Colon (tissue), 2 donors: Measurements from ENCODE around the gene NUDT3.
"Not testable (repeated sequence)": the region's sequence is repeated elsewhere in the genome, so short reads cannot be mapped to it uniquely, and the experiment has no call there.

Experiments used
- FAIRE-seq: peaks from 2 replicates; lab custom pipeline; 2012; peaks lifted over from hg19 to GRCh38; lab: Jason Lieb, UNC
- donor health status: control.
- donor health status: control.

Gene NUDT3

GRCh38 chr6:34249469-34250261 is 142.8 kb downstream of the NUDT3 start:
- FAIRE-seq, result no peak

DNA sequence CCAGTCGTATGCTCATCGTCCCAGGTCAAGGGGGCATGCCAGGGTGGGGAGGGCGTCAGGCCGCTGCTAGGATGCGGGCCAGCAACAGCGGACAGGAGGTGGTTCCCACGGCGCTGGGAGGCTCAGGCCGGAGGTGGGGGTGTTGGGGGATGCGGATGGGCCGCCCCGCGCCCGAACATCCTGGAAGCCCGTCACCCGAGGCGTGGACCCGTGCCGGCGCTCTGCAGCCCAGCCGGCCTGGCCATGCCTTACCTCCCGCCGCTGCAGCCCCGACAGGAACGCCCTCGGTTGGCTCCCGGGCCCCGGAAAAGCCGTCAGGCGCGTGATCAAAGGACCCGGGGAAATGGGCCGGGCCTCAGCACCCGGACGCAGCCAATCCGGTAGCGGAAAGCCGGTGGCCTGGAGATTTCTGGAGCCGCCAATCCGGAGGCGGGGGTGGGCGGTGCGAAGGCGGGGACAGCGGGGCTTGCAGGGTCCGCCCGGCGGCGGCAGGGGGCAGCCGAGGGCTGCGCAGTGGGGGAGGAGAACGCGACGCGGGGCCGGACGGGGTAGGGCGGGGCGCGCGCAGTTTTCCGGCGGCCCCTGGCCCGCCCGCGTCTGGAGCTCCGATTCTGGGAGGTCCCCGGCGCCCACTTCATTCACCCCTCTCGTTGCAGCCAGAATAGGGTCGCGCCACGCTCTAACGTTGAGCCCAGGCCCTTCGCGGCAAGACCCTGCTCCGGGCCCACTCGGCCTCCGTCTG is 143.6 kb downstream of the NUDT3 start, which contains the start of gene SMIM29:
SMIM29 (minus strand) TSS at position 280 of the 742 bp plus-strand sequence. CDS start 1,215 bp downstream, outside the sequence.
- no peak for FAIRE-seq

GRCh38 chr6:34248198-34248726 is 144.2 kb downstream of the NUDT3 start:
- no peak for FAIRE-seq

- no peak for FAIRE-seq
These were observed 144.8 kb downstream of the NUDT3 start for GRCh38 chr6:34247481-34248197.

DNA sequence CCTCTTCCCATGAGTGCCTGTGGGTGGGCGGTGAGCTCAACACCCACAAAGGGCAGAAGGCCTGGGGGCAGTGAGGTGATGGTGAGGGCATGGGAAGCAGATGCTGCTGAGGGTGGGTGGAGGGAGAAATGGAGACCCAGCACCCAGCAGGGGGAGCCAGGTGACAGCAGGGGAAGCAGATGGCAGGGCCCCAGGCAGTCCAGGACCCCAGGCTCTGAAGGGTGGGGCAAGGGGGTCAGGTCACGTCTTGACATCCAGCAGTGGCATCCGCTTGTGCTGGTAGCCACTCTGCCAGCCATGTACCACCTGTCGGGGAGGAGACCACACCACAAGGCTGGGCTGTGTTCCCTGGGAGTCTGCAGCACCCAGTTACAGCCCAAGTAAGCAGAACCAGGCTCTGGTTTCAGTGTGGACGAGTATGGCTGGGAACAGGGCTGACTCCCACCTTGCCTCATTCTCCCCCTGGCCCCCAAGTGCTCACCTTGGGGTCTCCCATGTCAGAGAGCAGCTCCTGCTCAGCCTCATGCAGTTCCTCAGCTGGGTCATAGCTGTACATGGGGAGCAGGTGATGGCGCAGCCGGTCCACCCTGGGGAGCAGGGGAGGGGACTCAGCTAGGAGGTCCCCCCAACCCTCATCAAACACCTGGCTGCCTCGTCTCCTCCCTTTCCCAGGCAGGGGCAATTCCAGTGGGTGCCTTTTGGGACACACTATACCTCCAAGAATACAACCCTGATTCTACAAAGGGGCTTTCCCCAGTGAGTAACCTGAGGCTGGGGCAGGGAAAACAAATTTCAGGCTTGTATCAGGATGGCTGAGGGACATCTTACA is 145.7 kb downstream of the NUDT3 start:
- no peak for FAIRE-seq

- FAIRE-seq, result no peak
These were observed 146.3 kb downstream of the NUDT3 start for GRCh38 chr6:34246249-34246562.

GRCh38 chr6:34245761-34246140 is 146.7 kb downstream of the NUDT3 start:
- FAIRE-seq, result not testable (repeated sequence)

DNA sequence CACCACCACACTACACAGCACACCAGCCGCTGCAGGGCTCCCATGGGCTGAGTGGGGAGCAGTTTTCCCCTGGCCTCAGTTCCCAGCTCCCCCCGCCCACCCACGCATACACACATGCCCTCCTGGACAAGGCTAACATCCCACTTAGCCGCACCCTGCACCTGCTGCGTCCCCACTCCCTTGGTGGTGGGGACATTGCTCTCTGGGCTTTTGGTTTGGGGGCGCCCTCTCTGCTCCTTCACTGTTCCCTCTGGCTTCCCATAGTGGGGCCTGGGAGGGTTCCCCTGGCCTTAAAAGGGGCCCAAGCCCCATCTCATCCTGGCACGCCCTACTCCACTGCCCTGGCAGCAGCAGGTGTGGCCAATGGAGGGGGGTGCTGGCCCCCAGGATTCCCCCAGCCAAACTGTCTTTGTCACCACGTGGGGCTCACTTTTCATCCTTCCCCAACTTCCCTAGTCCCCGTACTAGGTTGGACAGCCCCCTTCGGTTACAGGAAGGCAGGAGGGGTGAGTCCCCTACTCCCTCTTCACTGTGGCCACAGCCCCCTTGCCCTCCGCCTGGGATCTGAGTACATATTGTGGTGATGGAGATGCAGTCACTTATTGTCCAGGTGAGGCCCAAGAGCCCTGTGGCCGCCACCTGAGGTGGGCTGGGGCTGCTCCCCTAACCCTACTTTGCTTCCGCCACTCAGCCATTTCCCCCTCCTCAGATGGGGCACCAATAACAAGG is 147.3 kb downstream of the NUDT3 start:
- not testable (repeated sequence) for FAIRE-seq

DNA sequence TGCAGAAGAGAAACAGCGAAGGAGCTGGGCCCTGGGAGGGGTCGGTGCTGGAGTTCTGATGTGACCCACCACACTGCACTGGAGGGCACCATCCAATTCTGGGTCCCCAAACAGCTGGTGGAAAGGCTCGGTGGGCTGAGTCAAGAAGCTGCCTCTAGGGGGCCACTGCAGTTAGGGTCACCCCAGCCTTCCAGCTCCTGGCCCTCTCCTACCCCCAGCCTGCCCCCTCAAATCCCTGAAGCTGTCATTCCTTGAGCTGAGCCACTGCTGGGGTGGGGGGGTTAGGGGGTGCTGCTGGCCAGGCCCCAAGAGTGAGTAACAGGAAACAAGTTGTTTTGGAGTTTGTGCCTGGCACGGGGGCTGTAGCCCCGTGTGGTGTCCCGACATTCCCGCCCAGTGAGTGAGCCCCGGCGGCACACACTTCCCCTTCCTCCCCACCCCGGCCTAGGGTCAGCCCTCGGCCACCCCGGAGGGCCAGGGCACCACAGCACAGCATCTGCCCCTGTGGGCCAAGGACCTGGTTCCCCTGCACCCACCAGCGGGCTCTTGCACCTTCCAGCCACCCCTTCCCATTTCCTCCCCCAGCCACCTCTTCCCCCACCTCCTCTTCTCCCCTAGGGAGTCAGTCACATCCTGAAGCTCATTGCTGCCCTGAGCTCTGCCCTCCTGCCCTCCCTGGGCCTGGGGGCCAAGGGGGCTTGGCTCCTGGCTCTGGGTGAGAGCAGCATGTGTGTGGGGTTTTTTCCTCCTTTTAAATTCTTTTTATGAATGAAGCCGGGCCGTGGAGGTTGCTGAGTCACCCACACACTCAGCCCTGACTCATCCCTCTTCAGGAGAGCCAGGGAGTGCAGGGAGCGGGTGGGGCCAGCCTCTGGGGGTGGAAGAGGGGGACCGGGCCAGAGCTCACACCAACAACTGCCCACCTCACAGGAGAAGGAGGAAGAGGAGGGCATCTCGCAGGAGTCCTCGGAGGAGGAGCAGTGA is 148.3 kb downstream of the NUDT3 start:
- FAIRE-seq, result no peak

DNA sequence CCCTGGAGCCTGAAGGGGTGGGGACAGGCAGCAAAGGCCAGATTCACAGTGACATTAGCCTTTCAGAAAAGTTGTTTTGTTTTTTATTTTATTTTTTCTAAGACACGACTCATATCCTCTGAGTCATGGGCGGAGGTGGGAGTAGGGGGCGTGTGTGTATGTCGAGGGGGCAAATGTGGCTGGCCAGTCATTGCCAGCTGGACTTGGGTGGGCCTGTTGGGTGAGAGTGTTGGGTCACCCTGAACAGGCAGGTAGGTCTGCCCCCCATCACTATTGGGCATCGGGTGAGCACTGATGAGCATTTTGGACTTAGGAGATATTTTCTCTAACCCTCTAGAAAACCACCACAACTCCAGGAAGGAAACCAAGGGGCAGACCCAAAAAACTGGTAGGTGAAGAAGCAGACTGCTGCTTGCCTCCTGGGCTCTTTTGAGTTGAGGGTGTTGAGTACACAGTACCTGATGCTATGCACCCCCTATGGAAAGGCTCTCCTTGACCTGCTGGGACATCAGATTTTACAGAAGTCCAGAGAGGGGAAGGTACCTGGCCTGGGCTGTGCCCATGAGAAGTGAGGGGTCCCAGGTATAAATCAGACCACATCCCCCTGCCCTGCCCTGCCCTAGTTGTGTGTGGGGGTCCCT is 149.2 kb downstream of the NUDT3 start:
- FAIRE-seq, result no peak

GRCh38 chr6:34242252-34243130 is 150.0 kb downstream of the NUDT3 start:
- no peak for FAIRE-seq

GRCh38 chr6:34241351-34242215 is 150.9 kb downstream of the NUDT3 start:
- no peak for FAIRE-seq

- no peak for FAIRE-seq
These were observed 151.9 kb downstream of the NUDT3 start for GRCh38 chr6:34240329-34241248.

DNA sequence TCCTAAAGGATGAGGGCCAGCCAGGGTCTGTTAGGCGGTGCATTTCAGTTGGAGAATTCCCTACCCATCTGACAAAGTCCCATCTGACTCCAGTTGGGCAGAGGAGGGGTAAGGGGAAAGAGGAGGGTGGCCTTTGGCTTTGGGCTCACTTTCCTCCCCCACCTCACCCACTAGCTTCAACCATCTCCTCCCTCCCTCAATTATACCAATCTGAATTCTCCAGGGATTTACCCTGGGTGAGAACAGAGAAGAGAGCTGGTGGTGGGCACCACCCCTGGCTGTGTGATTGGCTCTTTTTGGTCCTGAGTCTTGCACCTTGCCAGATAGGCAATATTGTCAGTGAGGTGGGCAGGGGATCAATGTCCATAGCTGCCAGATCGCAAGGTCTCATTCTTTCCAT is 152.6 kb downstream of the NUDT3 start:
- FAIRE-seq, result no peak

GRCh38 chr6:34239500-34239825 is 153.0 kb downstream of the NUDT3 start:
- no peak for FAIRE-seq
